DMS114 treated with DMSO at 0.1 percent for 48 hours (cell line): ENCODE results near the gene RAP1GAP2.
"Not testable (repeated sequence)": the region's sequence is repeated elsewhere in the genome, so short reads cannot be mapped to it uniquely, and the experiment has no call there.

ENCODE experiments used
- DNase-seq: peaks from one replicate; lab custom pipeline; 2025; ENCODE audit not compliant: unreplicated experiment; lab: John Stamatoyannopoulos, UW

The RAP1GAP2 gene

DNA sequence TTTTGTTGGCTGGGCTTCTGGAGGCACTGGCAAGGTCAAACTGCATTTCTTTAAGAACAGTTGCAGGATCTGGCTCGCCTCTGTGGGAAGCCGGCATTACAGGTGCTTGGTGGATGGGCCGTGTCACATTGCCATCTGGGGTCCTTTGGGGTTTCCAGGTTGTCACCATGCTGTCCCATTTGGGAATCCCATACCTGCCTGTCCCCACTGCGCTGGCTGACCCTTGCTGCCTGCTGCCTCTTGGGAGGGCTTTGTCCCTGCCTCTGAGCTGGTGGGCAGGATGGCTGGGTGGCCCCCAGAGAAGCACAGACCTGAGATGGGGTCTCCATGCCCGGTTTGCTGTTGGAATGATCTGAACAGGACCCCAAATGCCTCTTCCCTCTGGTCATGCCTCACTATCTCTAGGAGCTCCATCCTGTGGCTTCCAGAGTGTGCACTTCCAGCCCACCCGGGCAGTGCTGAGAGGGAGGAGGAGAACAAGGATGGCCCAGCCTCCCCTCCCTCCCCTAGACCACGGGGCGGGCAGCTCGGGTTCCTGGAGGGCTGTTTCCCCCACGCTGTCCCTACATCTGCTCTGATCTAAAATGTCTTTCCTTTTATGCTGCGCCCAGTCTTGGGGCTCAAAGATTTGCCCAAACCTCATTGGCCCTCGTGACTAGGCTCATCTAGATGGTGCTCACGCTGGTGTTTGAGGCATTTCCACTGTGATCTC is 239.2 kb downstream of the RAP1GAP2 start:
- DNase-seq: no peak

DNA sequence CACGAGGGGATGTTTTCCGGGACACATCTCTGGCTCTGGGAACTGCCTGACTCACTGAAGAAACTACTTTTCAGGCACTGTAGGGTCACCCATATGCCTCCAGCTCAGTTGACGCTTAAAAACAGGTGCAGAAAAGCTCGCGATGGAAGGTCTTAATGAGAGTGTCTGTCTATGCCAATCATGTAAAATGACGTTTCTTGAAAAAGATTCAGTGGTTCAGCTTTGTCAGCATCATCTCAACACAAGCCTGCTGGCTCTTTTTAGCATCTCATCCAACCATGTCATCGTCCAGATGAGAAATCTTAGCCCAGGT is 239.7 kb downstream of the RAP1GAP2 start:
- DNase-seq: no peak

DNA sequence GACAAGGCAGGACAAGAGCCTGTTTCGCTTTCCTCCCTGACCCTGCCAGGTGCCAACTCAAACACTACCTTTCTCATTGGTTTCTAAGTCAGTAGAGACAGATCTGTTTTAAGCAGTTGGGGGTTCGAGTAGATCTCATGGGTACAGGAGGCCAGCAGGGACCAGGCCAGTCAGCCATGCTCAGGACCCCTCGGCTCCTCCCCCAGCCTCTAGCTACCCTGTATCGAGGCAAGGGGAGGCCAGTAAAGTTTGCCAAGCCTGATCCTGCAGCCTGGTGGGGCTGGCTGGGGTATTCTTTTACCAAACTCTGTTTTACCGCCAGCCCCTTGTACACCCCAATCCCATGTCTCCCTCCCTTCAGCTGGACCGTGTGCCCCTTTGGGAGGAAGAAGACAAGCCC is 240.6 kb downstream of the RAP1GAP2 start:
- DNase-seq: no peak

DNA sequence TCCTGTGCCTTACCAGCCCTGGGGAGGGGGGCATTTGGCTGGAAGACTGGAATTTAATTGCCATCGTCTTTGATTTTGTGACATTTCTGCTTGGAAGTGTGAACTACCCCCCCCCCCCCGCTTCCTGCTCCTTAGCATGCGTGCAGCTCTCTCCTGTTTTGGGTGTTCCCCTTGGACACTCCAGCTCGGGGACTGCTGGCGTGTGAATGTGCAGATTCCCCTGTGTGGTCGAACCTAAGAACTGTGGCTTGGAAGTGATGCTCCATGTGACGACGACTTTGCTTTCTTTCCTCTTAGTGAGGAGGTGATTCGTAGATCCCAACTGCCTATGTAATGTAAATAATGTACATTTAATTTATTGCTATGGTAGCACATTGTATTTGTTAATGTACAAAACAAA is 241.0 kb downstream of the RAP1GAP2 start:
- DNase-seq: no peak

DNA sequence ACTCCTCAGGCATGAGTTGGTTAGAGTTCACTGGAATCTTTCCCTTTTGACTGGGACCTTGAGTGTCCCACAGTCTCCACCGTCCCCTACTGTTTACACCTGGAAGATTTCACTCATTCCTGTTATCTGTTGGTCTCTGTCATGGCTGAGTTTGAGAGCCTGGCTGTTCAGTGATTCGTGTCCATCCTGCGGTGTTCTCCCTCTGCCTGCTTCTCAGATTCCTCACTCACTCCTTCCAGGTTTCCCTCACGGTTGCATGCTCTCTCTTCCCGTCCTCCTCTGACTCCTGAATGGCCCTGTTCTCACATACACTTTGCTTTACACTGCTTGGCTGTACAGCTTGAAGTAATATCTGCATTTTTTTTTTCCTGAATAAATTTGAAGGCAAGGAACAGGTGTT is 242.7 kb downstream of the RAP1GAP2 start:
- DNase-seq: no peak

GRCh38 chr17:3039736-3040135 is 243.5 kb downstream of the RAP1GAP2 start:
- no peak for DNase-seq

- no peak for DNase-seq
These were observed 244.6 kb downstream of the RAP1GAP2 start for GRCh38 chr17:3040882-3041281.

DNA sequence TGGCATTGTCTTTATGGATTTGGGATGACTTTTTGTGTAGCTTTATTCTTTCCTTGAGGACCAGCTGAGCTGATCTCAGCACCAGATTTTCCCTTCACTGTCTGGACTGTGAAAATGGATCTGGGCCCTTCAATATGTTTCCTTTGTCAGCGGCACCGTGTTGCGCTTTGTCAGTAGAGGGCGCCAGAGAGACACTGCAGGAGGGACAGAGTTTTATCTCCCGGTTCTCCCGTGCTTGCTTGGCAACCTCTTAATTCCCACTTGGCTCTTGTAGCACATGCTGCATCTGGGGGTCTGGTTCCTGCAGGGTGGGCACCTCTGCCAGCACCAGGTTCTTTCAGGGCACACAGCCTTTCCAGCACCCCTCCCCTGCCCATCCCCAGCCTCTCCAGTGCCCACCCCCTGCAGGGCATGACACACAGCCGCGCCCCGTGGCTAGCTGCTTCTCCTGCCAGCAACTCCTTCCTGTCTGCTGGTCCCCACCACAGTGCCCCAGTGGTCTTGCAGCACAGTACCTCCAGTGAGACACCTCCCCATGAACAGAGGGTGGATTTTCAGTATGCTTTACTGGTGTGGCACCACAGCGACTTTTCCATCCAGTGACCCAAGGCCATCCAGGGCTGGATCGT is 247.6 kb downstream of the RAP1GAP2 start:
- DNase-seq: no peak

GRCh38 chr17:3046753-3047152 is 250.5 kb downstream of the RAP1GAP2 start:
- no peak for DNase-seq

DNA sequence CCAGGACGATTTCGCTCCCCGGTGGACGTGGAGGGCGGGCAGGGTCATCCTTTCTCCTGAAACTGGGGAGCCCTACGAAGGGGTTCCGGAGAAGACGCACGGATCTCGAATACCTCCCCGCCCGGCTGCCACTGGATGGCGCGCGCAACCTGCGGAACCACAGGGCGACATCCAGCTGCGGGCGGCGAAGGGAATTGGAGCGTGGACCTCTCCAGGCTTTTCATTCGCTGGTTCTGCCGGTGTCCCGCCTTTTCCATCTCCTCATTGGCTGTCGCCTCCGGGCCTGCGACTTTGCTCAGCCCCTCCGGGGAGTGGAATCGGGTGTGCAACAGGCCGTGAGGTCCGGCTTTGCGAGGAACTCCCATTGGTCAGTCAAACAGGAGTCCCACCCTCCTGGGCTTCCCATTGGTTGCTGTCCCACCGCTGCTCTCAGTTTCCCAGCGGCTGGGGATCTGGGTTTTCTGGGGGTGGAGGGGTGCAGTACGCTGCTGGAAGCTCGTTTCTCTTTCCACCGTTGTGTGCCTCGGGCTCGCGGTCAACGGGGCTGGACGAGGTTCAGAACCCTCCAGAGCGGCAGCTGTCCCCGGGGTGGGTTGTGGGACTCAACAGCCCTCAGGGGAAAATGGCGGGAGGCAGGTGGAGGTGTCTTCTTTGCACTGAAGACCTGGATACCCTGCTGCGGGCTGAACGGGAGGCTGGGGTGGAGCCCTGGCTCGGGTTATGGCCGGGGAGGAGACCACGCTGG is 252.7 kb downstream of the RAP1GAP2 start:
- DNase-seq: peak; percentile 94

DNA sequence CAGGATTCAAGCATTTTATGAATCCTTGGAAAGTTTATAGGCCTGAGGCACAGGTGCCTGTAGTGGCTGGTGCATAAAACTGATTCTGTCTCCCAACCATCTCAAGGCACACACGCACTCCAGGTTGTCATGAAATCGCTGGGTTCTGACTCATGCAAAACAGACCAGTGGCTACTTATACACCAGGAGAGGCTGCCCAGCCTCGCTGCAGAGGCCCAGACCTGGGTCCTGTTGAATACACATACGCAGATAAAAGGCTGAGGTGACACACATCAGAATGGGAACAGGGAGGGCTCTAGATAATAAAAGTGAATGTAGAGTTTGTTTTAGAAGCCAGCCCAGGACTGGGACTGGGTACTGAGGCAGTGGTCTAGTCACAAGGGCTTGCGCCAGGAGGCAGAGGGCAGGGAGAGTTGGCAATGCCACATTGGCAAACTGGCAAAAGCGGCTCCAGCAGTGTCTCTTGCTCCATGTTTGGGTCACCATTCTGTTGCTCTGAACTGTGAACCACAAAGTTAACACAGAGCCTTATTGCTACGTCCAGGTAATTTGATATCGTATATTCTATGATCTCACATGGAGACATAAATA is 253.6 kb downstream of the RAP1GAP2 start:
- no peak for DNase-seq

DNA sequence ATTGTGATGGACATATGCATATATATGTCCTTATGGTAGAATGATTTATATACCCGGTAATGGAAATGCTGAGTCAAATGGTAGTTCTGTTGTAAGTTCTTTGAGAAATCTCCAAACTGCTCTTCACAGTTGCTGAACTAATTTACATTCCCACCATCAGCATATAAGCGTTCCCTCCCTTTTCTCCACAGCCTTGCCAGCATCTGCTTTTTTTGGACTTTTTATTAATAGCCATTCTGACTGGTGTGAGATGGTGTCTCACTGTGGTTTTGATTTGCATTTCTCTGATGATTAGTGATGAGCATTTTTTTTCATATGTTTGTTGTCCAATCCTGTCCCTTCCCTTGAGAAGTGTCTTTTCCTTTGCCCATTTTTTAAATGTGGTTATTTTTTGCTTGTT is 258.6 kb downstream of the RAP1GAP2 start:
- DNase-seq: not testable (repeated sequence)

DNA sequence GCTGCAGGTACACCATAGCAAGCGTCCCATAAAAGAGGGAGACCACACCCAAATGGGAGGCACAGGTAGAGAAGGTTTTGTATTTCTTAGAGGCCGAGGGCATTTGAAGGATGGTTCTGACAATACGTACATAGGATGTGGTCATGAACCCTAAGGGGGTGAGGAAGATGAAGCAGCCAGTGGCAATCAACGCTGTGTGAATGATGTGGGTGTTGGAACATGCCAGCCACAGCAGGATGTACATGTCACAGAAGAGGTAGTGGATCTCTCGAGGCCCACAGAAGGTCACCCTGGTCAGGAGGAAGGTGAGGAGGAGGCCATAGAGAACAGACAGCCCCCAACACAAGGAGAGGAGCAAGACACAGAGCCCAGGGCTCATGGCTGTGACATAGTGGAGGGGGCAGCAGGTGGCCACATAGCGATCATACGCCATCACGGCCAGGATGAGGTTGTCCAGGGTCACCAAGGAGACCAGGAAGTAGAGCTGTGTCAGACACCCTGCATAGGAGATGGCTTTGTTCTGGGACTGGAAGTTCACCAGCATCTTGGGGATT is 266.7 kb downstream of the RAP1GAP2 start:
- DNase-seq: not testable (repeated sequence)

- DNase-seq: not testable (repeated sequence)
These were observed 267.3 kb downstream of the RAP1GAP2 start, which contains the start of gene OR1D5 for GRCh38 chr17:3063507-3063906. TSS of gene OR1D5 (minus strand) at chr17:3063607. CDS start at chr17:3063607, 0 bp downstream.

- not testable (repeated sequence) for DNase-seq
These were observed 269.0 kb downstream of the RAP1GAP2 start for GRCh38 chr17:3065192-3065591.

GRCh38 chr17:3073850-3074249 is 277.6 kb downstream of the RAP1GAP2 start:
- DNase-seq: not testable (repeated sequence)
